OCI-LY7 (cell line): ENCODE results near the gene AP1B1. TPM values are rescaled to one million over a fixed set of nuclear protein-coding genes. Genes with fewer than 3 reads are reported as not detected.

Experiments used
- BruUV-seq: library from RNA; stranded (reverse); fragments of 400-500 nt; replicated peaks from 2 replicates; lab custom pipeline; 2021; lab: Mats Ljungman, UMichigan
- CTCF ChIA-PET: fragments of 300-600 bp; sonication (Branson Sonifier 250); formaldehyde crosslinking; loops from one replicate; lab custom pipeline; 2022; ENCODE audit warnings: antibody characterized with exemption; ENCODE audit not compliant: unreplicated experiment; lab: Charles Lee
- POLR2A ChIA-PET: fragments of 300-600 bp; sonication (Branson Sonifier 250); formaldehyde crosslinking; loops from one replicate; lab custom pipeline; 2022; ENCODE audit warnings: antibody characterized with exemption; lab: Charles Lee
- DNase-seq: peaks from one replicate; pipeline ENCODE4 v3.0.0-alpha.2; 2015; ENCODE audit warnings: low spot score
- H2AFZ ChIP-seq: fragments of 200-600 bp; sonication (generic), shearing (Covaris generic); 2 replicates; pipeline ENCODE4 v1.6.1; 2014; ENCODE audit warnings: mild to moderate bottlenecking, antibody characterized with exemption, low read length, moderate library complexity
- H3K27ac ChIP-seq: fragments of 200-600 bp; sonication (generic); 2 replicates; pipeline ENCODE4 v1.5.1; 2014; ENCODE audit warnings: mixed run types, low read depth, mild to moderate bottlenecking, moderate library complexity, low read length, inconsistent platforms; ENCODE audit not compliant: poor library complexity, severe bottlenecking
- H3K36me3 ChIP-seq: fragments of 200-600 bp; sonication (generic); 2 replicates; pipeline ENCODE4 v1.6.1; 2014; ENCODE audit warnings: mild to moderate bottlenecking, antibody characterized with exemption, low read length, moderate library complexity, mixed read lengths; ENCODE audit not compliant: insufficient read depth
- H3K4me1 ChIP-seq: fragments of 200-600 bp; sonication (generic); 2 replicates; pipeline ENCODE4 v1.5.1; 2014; ENCODE audit warnings: mild to moderate bottlenecking, low read length; ENCODE audit not compliant: insufficient read depth, poor library complexity, severe bottlenecking
- H3K4me2 ChIP-seq: fragments of 200-600 bp; sonication (generic); 2 replicates; pipeline ENCODE4 v1.6.1; 2014; ENCODE audit warnings: mild to moderate bottlenecking, low read length
- H3K4me3 ChIP-seq: fragments of 200-600 bp; sonication (generic); 2 replicates; pipeline ENCODE4 v1.5.1; 2014; ENCODE audit warnings: mild to moderate bottlenecking, low read depth, low read length; ENCODE audit not compliant: poor library complexity, severe bottlenecking
- H3K79me2 ChIP-seq: fragments of 200-600 bp; sonication (generic); 2 replicates; pipeline ENCODE4 v1.6.1; 2016; ENCODE audit warnings: low read depth, mild to moderate bottlenecking, low read length, moderate library complexity, mixed read lengths; ENCODE audit not compliant: insufficient read depth
- H3K9me2 ChIP-seq: fragments of 200-600 bp; sonication (generic); 2 replicates; pipeline ENCODE4 v1.6.1; 2016; ENCODE audit warnings: mild to moderate bottlenecking, low read length, mixed read lengths; ENCODE audit not compliant: insufficient read depth
- H3K9me3 ChIP-seq: fragments of 200-600 bp; sonication (generic); 2 replicates; pipeline ENCODE4 v1.6.1; 2014; ENCODE audit warnings: mild to moderate bottlenecking, mixed run types, low read length, mixed read lengths
- H4K20me1 ChIP-seq: fragments of 200-600 bp; sonication (generic); 2 replicates; pipeline ENCODE4 v1.6.1; 2014; ENCODE audit warnings: mild to moderate bottlenecking, antibody characterized with exemption, low read length, moderate library complexity, mixed read lengths; ENCODE audit not compliant: insufficient read depth
- EZH2phosphoT487 ChIP-seq: fragments of 200-600 bp; sonication (generic); IDR thresholded peaks from 2 replicates; pipeline ENCODE4 v1.6.1; 2018; ENCODE audit warnings: low read depth, borderline replicate concordance, mild to moderate bottlenecking, mixed run types, antibody characterized with exemption, low read length, moderate library complexity, mixed read lengths
- intact Hi-C: fragments of 100-400 bp; cut with micrococcal nuclease; formaldehyde crosslinking; loops from one replicate; pipeline ENCODE4 v1.10.0; 2022; ENCODE audit not compliant: unreplicated experiment
- total RNA-seq, 2 experiments: library from RNA; depleted of rRNA in 1 of 2; stranded (reverse); fragments of >200 nt in 1 of 2; shearing (Covaris generic) in 1 of 2; gene quantifications; 2 replicates each; pipeline ENCODE4 v1.2.3, GENCODE V29; 2014 to 2022
- TF ChIP-seq, protein P1 (sequence below): fragments of 200-600 bp; sonication (generic); conservative IDR thresholded peaks from 2 replicates; pipeline ENCODE4 v1.5.1; 2014; ENCODE audit warnings: mild to moderate bottlenecking, antibody characterized with exemption, low read length, moderate library complexity, mixed read lengths

Gene AP1B1
- total RNA-seq, 2 experiments from 2014 or later, result 111 to 156 TPM

GRCh38 chr22:29328566-29329500 is 59.5 kb downstream of the AP1B1 start:
- Histone ChIP-seq H2AFZ (no peak overlapping the region), H3K4me3 (no peak overlapping the region), H3K9me2 (no peaks in the 10 kb centered on the region), H3K4me2 (no peak overlapping the region), H3K79me2 (no peaks in the 10 kb centered on the region), H3K4me1 (no peaks in the 10 kb centered on the region), H3K27ac (no peak overlapping the region), H3K9me3 (no peaks in the 10 kb centered on the region), H4K20me1 (no peaks in the 10 kb centered on the region), H3K36me3 (peaks cover 86% of the 10 kb centered on the region)
- TF ChIP-seq, protein P1, sequence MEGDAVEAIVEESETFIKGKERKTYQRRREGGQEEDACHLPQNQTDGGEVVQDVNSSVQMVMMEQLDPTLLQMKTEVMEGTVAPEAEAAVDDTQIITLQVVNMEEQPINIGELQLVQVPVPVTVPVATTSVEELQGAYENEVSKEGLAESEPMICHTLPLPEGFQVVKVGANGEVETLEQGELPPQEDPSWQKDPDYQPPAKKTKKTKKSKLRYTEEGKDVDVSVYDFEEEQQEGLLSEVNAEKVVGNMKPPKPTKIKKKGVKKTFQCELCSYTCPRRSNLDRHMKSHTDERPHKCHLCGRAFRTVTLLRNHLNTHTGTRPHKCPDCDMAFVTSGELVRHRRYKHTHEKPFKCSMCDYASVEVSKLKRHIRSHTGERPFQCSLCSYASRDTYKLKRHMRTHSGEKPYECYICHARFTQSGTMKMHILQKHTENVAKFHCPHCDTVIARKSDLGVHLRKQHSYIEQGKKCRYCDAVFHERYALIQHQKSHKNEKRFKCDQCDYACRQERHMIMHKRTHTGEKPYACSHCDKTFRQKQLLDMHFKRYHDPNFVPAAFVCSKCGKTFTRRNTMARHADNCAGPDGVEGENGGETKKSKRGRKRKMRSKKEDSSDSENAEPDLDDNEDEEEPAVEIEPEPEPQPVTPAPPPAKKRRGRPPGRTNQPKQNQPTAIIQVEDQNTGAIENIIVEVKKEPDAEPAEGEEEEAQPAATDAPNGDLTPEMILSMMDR, result no peak
- TF ChIP-seq EZH2phosphoT487, result no peak
- CTCF ChIA-PET, result interaction anchor here (0.5 kb wide), 1 partner anchor 16 kb away, joined by 4 read pairs; no protein-coding TSS in a partner anchor
- DNase-seq, result no peak
- intact Hi-C loops, result no loop called here
- BruUV-seq, result no TSS peak
- POLR2A ChIA-PET, result no interaction called here

DNA sequence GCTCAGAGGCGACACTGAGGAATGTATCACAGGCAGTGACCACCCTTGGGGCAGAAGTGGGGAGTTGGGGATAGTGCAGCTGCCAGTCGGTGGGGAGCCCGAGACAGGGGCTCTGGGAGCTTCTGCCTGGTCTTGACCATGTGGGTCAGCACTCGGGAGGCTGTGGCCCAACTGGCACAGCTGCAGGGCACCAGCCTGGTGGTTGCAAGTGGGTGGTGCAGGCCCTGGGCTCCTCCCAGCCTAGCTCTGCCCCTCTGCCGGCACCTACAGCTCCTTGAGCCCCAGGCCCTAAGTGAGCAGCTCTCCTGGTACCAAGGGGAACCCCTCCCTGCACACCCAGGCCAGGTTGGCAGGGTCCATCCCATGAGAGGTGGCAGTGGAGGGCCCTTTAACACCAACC is 60.3 kb downstream of the AP1B1 start:
- Histone ChIP-seq H3K4me3 (no peak overlapping the region), H3K79me2 (no peaks in the 10 kb centered on the region), H3K27ac (no peak overlapping the region), H3K4me1 (no peaks in the 10 kb centered on the region), H3K36me3 (peaks cover 81% of the 10 kb centered on the region), H3K9me2 (no peaks in the 10 kb centered on the region), H4K20me1 (no peaks in the 10 kb centered on the region), H3K9me3 (no peaks in the 10 kb centered on the region), H3K4me2 (no peak overlapping the region), H2AFZ (no peak overlapping the region)
- intact Hi-C loops, result no loop called here
- TSS peak; percentile 17 for BruUV-seq
- ChIA-PET CTCF (interaction anchor here (0.5 kb wide), 1 partner anchor 599 kb away, joined by 3 read pairs; no protein-coding TSS in a partner anchor), POLR2A (no interaction called here)
- TF ChIP-seq, protein P1, result no peak
- TF ChIP-seq EZH2phosphoT487, result no peak
- DNase-seq, result no peak
